GM21723 (cell line): ENCODE measurements around the gene MBD2.

Experiments used
- ATAC-seq: cut with Tn5 transposase; IDR thresholded peaks from one replicate; pipeline ENCODE4 v1.9.1; 2021; ENCODE audit warnings: mild to moderate bottlenecking, moderate library complexity; ENCODE audit not compliant: unreplicated experiment

The MBD2 gene

GRCh38 chr18:54203914-54204313 lies 20.6 kb downstream of the MBD2 start:
- no peak for ATAC-seq

DNA sequence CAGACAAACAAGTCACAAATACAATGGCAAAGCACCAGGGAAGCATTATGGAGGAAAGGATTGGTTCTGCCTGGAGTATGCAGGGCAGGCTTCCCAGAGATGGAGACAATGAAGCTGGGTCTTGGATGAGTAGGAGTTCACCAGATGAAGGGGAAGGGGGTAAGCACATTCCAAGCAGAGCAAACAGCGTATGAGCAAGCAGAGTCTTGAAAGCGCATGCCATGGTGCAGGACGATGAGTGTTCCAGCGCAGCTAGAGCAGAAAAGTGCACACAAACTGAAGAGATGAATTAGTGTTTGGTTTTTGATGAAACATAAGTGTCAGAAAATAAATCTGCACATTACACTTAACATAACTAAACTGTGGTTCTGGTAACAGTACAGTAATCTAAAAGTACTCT lies 21.6 kb downstream of the MBD2 start:
- ATAC-seq: no peak

- ATAC-seq: no peak
Observed at GRCh38 chr18:54197747-54198411, 26.6 kb downstream of the MBD2 start.

GRCh38 chr18:54193786-54194185 lies 30.7 kb downstream of the MBD2 start:
- no peak for ATAC-seq

DNA sequence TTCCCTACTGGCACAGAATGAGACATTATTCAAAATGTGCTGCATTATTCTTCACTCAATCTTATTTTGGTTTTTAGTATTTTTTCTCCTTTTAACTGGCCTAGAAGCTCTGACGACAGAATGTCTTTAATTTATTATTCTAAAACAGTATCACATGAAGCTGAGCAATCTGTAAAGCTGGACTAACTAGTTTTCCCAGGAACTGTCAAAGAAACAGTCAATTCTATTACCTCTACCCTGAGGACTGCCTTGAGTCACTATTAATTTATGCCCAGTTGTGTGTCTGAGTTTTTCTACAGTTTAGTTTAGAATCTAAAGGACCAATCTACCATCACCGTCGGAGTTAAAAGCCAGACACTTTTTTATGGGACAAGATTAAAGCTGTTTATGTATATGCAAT lies 31.6 kb downstream of the MBD2 start:
- no peak for ATAC-seq

DNA sequence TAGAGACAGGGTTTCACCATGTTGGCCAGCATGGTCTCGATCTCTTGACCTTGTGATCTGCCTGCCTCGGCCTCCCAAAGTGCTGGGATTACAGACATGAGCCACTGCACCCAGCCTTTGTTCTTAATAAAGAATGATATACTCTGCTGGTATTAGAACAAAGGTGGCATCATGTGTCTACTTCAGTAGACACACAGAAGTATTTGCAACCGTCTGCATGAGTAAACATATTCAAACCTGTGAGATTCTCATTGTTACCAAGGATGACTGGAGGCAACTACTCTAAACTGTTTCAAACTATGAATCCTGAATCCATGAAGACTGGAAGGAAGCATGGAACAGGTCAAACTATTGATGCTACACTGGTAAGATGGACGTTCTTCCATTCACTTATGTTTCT lies 32.1 kb downstream of the MBD2 start:
- no peak for ATAC-seq

GRCh38 chr18:54191352-54191751 lies 33.1 kb downstream of the MBD2 start:
- no peak for ATAC-seq

DNA sequence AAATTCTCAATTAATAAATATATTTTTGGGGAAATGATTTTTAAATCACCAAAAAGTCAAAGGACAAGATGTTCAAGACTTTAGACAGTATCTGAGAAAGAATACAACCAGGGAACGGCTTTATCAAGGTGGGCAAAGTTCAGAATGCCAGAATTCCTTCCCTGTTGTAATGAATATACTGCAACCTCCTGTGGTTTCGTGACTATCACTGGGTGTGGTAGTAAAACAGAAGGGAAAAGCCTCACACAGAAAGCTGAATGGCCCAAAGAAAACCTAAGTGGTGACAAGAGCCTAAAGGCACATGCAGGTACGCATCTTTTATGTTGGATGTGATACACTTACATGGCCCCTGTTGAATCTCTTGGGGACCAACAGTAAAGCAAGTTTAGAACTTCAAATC lies 37.1 kb downstream of the MBD2 start:
- no peak for ATAC-seq

DNA sequence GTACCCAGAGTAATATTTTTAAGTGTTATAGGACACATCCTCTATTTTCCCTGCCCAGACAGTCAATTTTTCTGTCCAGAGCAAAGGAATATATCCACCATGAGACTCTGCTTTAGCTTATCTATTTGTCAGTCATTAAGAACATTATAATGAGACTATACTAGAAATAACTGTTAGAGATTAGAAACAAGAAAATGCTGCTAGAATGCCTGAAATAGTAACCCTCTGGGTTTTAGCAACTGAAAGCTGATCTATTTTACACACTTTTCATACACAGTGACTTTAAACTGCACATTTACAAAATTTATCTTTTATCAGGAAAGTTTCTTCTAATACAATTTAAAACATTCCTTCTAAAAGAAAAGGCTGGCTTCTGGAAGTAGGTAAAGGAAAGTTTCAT lies 39.6 kb downstream of the MBD2 start:
- peak; percentile 58 for ATAC-seq

DNA sequence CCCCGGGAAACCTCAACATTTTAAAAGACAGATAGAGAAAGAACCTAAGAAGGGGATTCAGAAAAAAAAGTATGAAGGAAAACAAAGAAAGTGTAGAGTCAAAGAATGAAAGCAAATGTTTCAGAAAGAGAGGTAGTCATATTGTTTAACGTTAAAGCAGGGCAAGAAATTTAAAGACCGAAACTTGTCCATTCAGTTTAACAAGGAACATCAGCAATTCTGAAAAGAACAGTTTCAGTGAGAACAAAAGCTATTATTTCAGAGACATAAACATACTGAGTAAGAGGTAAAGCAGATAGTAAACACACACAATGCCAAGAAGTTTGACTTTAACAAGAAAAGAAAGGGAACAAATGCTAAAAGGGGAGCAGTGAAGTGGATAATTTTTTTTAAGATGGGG lies 41.1 kb downstream of the MBD2 start:
- no peak for ATAC-seq

GRCh38 chr18:54181856-54182602 lies 42.4 kb downstream of the MBD2 start:
- ATAC-seq: no peak

GRCh38 chr18:54173980-54174630 lies 50.4 kb downstream of the MBD2 start:
- peak; percentile 72 for ATAC-seq

- no peak for ATAC-seq
Observed at GRCh38 chr18:54173250-54173649, 51.2 kb downstream of the MBD2 start.

DNA sequence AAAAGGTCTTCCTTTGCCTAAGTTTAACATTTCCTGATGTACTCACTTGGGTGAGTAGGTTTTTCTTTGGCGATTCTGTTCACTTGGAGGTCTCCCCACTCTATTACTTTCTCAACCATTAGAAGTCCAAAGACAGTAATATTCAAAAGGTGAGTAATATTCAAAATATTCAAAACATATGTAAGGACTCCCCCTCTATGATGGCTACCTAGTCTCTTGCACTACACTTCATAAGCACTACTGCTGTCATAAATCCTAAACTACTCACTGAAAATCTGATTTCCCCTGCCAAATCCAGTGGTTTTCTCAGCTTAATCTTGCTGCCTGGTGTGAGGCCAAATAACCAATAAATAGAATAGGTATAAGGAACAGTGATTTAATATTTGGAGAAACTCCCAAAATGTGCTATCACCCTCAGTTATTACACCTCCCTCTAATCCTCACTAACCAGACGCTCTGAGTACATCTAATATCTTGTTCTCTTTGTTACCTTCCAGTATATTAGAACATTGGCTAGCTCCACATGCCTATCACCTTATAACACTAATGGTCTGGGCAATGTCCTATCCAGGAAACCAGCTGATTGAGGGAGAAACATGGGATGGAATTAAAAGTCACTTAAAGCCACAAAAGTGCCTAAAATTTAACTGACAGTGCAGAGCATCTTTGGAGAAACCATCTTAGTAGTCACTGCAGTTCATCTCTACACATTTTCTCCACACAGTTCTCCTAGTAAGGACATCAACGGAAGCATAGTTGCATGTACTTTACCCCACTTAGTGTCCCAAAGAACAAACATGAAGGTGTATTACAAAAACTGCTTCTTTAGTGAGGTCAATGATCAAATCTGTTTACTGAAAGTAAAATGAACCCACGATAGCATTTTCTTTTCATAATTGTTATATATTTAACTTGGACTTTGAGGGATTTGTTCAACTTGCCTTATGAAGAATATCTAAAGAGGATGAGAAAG lies 54.8 kb downstream of the MBD2 start:
- ATAC-seq: no peak

- ATAC-seq: no peak
Observed at GRCh38 chr18:54165450-54165849, 59.0 kb downstream of the MBD2 start.

DNA sequence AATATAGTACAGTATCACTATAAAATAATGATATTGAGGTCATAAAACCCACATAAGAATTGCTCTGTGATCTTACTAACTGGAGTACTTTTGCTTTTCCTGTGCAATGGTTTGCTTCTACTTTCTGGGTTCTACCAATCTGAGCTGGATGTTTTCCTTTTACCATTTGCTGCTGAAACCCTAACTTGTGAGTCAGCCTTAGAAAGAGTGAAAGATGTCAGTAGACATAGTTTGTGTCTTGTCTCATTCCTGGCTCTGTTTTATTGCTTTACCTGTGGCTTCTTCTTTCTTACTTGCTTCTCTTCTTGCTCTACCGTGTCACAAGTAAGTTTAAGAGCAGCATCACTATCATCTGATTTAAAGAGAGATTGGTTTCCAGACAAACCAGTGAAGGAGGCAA lies 61.0 kb downstream of the MBD2 start:
- no peak for ATAC-seq

GRCh38 chr18:54162431-54162830 lies 62.0 kb downstream of the MBD2 start:
- no peak for ATAC-seq

DNA sequence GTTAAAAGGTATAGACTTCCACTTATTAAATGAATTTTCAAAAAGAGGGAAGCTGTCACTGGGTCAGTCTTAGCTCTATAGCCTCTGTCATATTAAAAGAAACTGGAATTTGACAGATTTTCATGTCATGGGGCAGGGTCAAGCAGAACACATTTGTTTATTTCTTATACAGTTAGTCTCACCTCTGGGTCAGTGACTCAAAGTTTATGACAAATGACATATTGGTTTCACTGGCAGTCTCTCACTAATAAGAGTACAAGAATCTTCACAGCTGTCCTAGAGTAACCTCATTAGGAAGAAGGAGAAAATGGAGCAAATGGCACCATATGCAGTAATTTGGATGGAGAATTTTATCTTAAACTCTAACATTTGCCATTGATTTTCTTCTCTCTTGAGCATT lies 63.2 kb downstream of the MBD2 start:
- ATAC-seq: no peak

- ATAC-seq: no peak
Observed at GRCh38 chr18:54159906-54160305, 64.6 kb downstream of the MBD2 start.

DNA sequence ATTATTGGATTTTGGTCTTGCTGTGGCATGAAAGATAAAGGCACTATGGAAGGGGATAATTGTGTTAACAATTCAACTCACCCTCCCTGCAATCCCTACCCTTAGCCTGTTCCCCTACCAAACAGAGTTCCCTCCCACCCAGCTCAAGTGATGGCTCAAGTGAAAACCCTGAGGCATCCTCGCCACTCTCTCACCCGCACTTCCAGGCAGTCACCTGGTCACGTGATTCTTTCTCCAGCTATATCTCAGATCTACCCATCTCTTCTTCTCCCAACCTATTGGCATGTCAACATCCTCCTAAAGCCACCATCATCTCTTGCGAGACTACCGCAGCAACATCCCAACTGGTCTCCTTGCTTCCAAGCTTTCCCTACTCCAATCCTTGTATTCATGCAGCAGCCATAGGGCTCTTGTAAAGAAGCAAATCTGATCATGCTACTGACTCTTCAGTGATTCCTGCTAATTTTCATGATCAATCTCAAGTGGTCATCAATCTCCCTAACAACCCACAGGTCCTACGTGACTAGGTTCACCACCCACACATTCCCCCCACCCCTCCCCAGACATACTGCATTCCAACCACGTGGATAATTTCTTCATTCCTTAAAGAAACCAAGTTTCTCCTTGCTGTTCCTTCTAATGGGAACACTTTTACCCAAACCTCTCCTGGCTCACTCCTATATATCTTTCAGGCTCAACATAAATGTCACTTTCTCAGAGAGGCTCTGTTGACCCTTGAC lies 66.7 kb downstream of the MBD2 start:
- ATAC-seq: no peak
